A673 (cell line): ENCODE measurements around the gene HELT. TPM values are rescaled to one million over a fixed set of nuclear protein-coding genes. Genes with fewer than 3 reads are reported as not detected.

Experiments
- BruUV-seq: library from RNA; stranded (reverse); fragments of 400-500 nt; replicated peaks from 2 replicates; lab custom pipeline; 2021; lab: Mats Ljungman, UMichigan
- CTCF ChIA-PET: fragments of 300-600 bp; sonication (Branson Sonifier 250); formaldehyde crosslinking; loops from one replicate; lab custom pipeline; 2022; ENCODE audit warnings: antibody characterized with exemption; lab: Charles Lee
- POLR2A ChIA-PET: fragments of 300-600 bp; sonication (Branson Sonifier 250); formaldehyde crosslinking; loops from one replicate; lab custom pipeline; 2022; ENCODE audit warnings: antibody characterized with exemption; ENCODE audit not compliant: low non-redundant PET; lab: Charles Lee
- DNase-seq: peaks from one replicate; pipeline ENCODE4 v3.0.0-alpha.2; 2015; ENCODE audit warnings: low spot score
- H3K27ac ChIP-seq: fragments of 200-600 bp; sonication (generic); 2 replicates; pipeline ENCODE4 v1.5.1; 2016; ENCODE audit warnings: mixed run types, low read depth, mild to moderate bottlenecking, mixed read lengths, antibody characterized with exemption, low read length; ENCODE audit not compliant: poor library complexity, severe bottlenecking
- H3K27me3 ChIP-seq: fragments of 200-600 bp; sonication (generic); replicated peaks from 2 replicates; pipeline ENCODE4 v1.6.1; 2017; ENCODE audit warnings: mixed run types, low read depth, mild to moderate bottlenecking, mixed read lengths, antibody characterized with exemption, low read length; ENCODE audit not compliant: insufficient read depth, poor library complexity
- H3K36me3 ChIP-seq: fragments of 200-600 bp; sonication (generic); 2 replicates; pipeline ENCODE4 v1.6.1; 2016; ENCODE audit warnings: mixed run types, mild to moderate bottlenecking, mixed read lengths, antibody characterized with exemption, low read length; ENCODE audit not compliant: insufficient read depth, poor library complexity, severe bottlenecking
- H3K4me1 ChIP-seq: fragments of 200-600 bp; sonication (generic); 2 replicates; pipeline ENCODE4 v1.6.1; 2017; ENCODE audit warnings: mixed run types, mild to moderate bottlenecking, mixed read lengths, antibody characterized with exemption, low read length; ENCODE audit not compliant: insufficient read depth, poor library complexity, severe bottlenecking
- H3K4me3 ChIP-seq: fragments of 200-600 bp; sonication (generic); 2 replicates; pipeline ENCODE4 v1.5.1; 2016; ENCODE audit warnings: low read depth, mixed run types, mild to moderate bottlenecking, mixed read lengths, low read length; ENCODE audit not compliant: poor library complexity, severe bottlenecking
- H3K9me3 ChIP-seq: fragments of 200-600 bp; sonication (generic); 2 replicates; pipeline ENCODE4 v1.6.1; 2016; ENCODE audit warnings: mixed run types, low read depth, mild to moderate bottlenecking, mixed read lengths, antibody characterized with exemption, low read length; ENCODE audit not compliant: poor library complexity, severe bottlenecking
- CTCF ChIP-seq: fragments of 300-800, 200-600 bp; sonication (generic); conservative IDR thresholded peaks from 2 replicates; pipeline ENCODE4 v1.5.1; 2017; ENCODE audit warnings: low read depth, mild to moderate bottlenecking, antibody characterized with exemption, low read length, moderate library complexity, mixed read lengths
- EZH2 ChIP-seq: fragments of 200-600 bp; sonication (generic); IDR thresholded peaks from 2 replicates; pipeline ENCODE4 v1.6.1; 2017; ENCODE audit warnings: borderline replicate concordance, low read depth, mild to moderate bottlenecking, mixed read lengths, antibody characterized with exemption, low read length; ENCODE audit not compliant: poor library complexity, severe bottlenecking
- intact Hi-C: fragments of 100-400 bp; cut with micrococcal nuclease; formaldehyde crosslinking; loops from one replicate; pipeline ENCODE4 v1.10.0; 2022; ENCODE audit not compliant: unreplicated experiment
- total RNA-seq: library from RNA; stranded (reverse); gene quantifications from 2 replicates; pipeline ENCODE4 v1.2.3, GENCODE V29; 2021

The HELT gene
- total RNA-seq, 1 experiment from 2014 or later: not detected

GRCh38 chr4:185061610-185062009 lies 43.3 kb downstream of the HELT start:
- TF ChIP-seq EZH2 (no peak), CTCF (no peak)
- no peaks in the 10 kb centered on the region for H3K27me3 ChIP-seq

DNA sequence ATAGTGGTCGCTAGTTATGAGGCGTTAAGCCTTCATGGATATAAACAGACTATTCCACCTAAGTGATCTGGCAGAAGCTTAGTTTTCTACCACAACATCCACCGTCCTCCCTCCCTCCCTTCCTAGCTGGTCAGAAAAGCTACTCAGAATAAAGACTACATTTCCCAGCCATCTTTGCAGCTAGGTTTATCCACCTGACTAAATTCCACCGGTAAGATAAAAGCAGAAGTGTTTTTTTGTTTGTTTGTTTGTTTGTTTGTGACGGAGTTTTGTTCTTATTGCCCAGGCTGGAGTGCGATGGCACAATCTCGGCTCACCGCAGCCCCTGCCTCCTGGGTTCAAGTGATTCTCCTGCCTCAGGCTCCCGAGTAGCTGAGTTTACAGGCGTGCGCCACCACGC lies 44.3 kb downstream of the HELT start:
- ChIA-PET POLR2A (no interaction called here), CTCF (no interaction called here)
- no peak for TF ChIP-seq CTCF
- Histone ChIP-seq H3K4me1 (no peaks in the 10 kb centered on the region), H3K27me3 (no peaks in the 10 kb centered on the region), H3K9me3 (peaks cover 2% of the 10 kb centered on the region), H3K4me3 (no peak overlapping the region), H3K27ac (no peak overlapping the region), H3K36me3 (no peaks in the 10 kb centered on the region)
- DNase-seq: no peak
- BruUV-seq: no TSS peak
- intact Hi-C loops: no loop called here

More at GRCh38 chr4:185061610-185062009, 43.3 kb downstream of the HELT start:
- intact Hi-C loops: no loop called here
- POLR2A ChIA-PET: no interaction called here
- no TSS peak for BruUV-seq
- Histone ChIP-seq H3K4me1 (no peaks in the 10 kb centered on the region), H3K36me3 (no peaks in the 10 kb centered on the region), H3K27ac (no peak overlapping the region), H3K4me3 (no peak overlapping the region), H3K9me3 (peaks cover 2% of the 10 kb centered on the region)
- DNase-seq: no peak
- CTCF ChIA-PET: no interaction called here

DNA sequence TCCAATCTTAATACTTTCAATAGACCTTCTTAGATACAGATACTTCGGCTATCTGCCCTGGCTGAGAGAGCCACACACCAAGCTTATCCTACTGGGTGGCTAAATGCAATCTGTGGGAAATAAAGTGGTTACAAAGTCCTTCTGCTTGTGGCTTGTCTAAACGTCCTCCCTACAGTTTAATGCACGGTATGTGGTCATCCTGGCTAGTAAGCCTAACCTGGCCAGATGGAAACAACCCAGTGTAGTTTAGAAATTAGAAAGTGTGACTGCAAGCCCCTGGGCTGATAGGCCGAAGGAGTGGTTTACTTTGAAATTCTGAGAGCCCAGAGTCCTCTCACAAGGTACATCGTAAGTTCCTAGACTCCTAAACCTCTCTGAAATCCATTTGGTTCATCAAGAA lies 47.9 kb downstream of the HELT start:
- H3K27me3 ChIP-seq: no peaks in the 10 kb centered on the region
- TF ChIP-seq EZH2 (no peak), CTCF (no peak)
- H3K9me3 ChIP-seq: peaks cover 2% of the 10 kb centered on the region
- ChIA-PET CTCF (no interaction called here), POLR2A (no interaction called here)
- no peaks in the 10 kb centered on the region for H3K36me3 ChIP-seq
- no peak overlapping the region for H3K4me3 ChIP-seq
- intact Hi-C loops: no loop called here
- no peak for DNase-seq
- H3K27ac ChIP-seq: no peak overlapping the region
- peaks cover 3% of the 10 kb centered on the region for H3K4me1 ChIP-seq
- BruUV-seq: no TSS peak
